Sigmoid colon (tissue), 7 donors: ENCODE measurements around the gene PRSS22. TPM values are rescaled to one million over a fixed set of nuclear protein-coding genes. Genes with fewer than 3 reads are reported as not detected.
A peak's percentile ranks its signal among the peaks of the same experiment; 100 is the strongest.
"Not testable (repeated sequence)": the region's sequence is repeated elsewhere in the genome, so short reads cannot be mapped to it uniquely, and the experiment has no call there.

Experiments
- DNase-seq: peaks from one replicate; pipeline ENCODE4 v3.0.0-alpha.2; 2019
- H3K27ac ChIP-seq, 4 donors: fragments of 200-600 bp; sonication (generic); one replicate each; pipeline ENCODE4 v1.5.1; 2016 to 2019; ENCODE audit warnings: mild to moderate bottlenecking in 1 of 4
- H3K27me3 ChIP-seq, 3 donors: fragments of 200-600 bp; sonication (generic); one replicate each; pipeline ENCODE4 v1.5.1; 2019; ENCODE audit warnings: mild to moderate bottlenecking in 1 of 3
- H3K36me3 ChIP-seq, 4 donors: fragments of 200-600 bp; sonication (generic); one replicate each; pipeline ENCODE4 v1.5.1; 2016 to 2019
- H3K4me1 ChIP-seq, 4 donors: fragments of 200-600 bp; sonication (generic); one replicate each; pipeline ENCODE4 v1.5.1; 2017 to 2019
- H3K4me3 ChIP-seq, 4 donors: fragments of 200-600 bp; sonication (generic); one replicate each; pipeline ENCODE4 v1.5.1; 2017 to 2019; ENCODE audit warnings: mild to moderate bottlenecking in 2 of 4, moderate library complexity in 1 of 4
- H3K9me3 ChIP-seq, 4 donors: fragments of 200-600 bp in 3 of 4; sonication (generic) in 3 of 4; one replicate each; pipeline versions ENCODE4 v1.5.1 to v1.6.1; 2013 to 2019
- EP300 ChIP-seq, 4 donors: sonication (generic); formaldehyde crosslinking; IDR thresholded peaks; one replicate each; pipeline ENCODE4 v1.6.1; 2017; ENCODE audit warnings: antibody characterized with exemption in 4 of 4
- POLR2A ChIP-seq, 2 donors: fragments of 450-650 bp; IDR thresholded peaks; one replicate each; pipeline ENCODE4 v1.6.1; 2016; ENCODE audit warnings: antibody characterized with exemption in 2 of 2, mild to moderate bottlenecking in 2 of 2, moderate library complexity in 2 of 2
- POLR2AphosphoS5 ChIP-seq, 4 donors: sonication (generic); formaldehyde crosslinking; IDR thresholded peaks; one replicate each; pipeline ENCODE4 v1.6.1; 2017; ENCODE audit warnings: antibody characterized with exemption in 4 of 4
- WGBS, 2 donors: extraction: QIAGEN DNeasy Blood & Tissue Kit; methylation state at CpG; one replicate each; pipeline ENCODE4 v1.1.7; 2013; 5-methylcytosine and 5-hydroxymethylcytosine counted together
- intact Hi-C: fragments of 100-400 bp; cut with DNase I; formaldehyde crosslinking; loops from one replicate; pipeline ENCODE4 v1.15.1; 2023
- polyA plus RNA-seq, 3 donors: library from polyadenylated mRNA; stranded (reverse); fragments of 200-250 nt; gene quantifications; one replicate each; pipeline ENCODE4 v1.2.3, GENCODE V29; 2013
- total RNA-seq, 4 donors: library from RNA; depleted of rRNA; stranded (reverse); fragments of >200 nt; gene quantifications; one replicate each; pipeline ENCODE4 v1.1.0, GENCODE V29; 2016
- TF ChIP-seq, protein P1 (sequence below), 4 experiments: fragments of 450-650 bp in 3 of 4; fragments of 200-600 bp in 1 of 4; IDR thresholded peaks; one replicate each; pipeline ENCODE4 v1.5.1; 2016 to 2019; ENCODE audit warnings: antibody characterized with exemption in 4 of 4, mild to moderate bottlenecking in 3 of 4, moderate library complexity in 2 of 4
- donor health status: healthy with polysubstance abuse.
- donor health status: Bipolar disorder and iron deficiency.
- donor health status: healthy.

PRSS22 gene, protein sequence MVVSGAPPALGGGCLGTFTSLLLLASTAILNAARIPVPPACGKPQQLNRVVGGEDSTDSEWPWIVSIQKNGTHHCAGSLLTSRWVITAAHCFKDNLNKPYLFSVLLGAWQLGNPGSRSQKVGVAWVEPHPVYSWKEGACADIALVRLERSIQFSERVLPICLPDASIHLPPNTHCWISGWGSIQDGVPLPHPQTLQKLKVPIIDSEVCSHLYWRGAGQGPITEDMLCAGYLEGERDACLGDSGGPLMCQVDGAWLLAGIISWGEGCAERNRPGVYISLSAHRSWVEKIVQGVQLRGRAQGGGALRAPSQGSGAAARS
- total RNA-seq, result not detected
- 10 to 100 TPM in 1 of 3 donors, not detected in 2; 20.8 TPM for polyA plus RNA-seq

DNA sequence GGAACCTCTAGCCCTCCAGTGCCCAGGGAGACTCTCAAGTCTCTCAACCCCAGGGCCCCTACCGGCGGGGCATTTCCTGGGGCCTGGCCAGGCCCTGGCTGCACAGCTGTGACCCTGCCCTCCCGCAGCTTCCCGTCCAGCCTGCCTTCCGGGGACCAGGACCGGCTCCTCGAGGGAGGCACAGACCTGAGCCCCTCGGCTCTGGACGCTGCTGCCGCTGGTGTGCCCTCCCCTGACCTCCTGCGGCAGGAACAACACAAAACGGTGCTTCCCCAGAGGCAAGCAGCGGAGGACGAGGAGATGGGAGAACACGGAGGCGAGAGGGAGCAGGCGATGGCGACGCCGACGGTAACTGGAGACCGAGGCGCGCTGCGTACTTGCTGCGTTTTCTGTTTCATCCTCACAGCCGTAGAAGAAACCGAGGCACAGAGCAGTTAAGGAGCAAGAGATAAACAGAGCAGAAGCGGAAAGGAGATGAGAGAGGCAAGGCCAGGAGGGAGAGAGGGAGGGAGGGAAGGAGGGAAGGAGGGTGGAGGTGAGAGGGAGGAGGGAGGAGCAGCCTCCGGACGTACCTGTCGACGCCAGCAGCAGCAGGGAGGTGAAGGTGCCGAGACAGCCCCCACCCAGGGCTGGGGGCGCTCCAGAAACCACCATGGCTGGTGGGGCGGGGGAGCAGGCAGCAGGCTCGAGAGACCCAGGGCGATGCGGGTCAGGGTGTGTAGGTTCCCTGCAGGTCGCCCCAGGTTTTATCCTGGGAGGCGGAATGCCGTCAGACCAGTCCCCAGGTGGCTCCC lies at the start of gene PRSS22:
Gene PRSS22, minus strand, starts transcription at position 720 of the 794 bp plus-strand sequence. Its CDS starts 66 bp downstream, at position 654.
- TF ChIP-seq, protein P1, sequence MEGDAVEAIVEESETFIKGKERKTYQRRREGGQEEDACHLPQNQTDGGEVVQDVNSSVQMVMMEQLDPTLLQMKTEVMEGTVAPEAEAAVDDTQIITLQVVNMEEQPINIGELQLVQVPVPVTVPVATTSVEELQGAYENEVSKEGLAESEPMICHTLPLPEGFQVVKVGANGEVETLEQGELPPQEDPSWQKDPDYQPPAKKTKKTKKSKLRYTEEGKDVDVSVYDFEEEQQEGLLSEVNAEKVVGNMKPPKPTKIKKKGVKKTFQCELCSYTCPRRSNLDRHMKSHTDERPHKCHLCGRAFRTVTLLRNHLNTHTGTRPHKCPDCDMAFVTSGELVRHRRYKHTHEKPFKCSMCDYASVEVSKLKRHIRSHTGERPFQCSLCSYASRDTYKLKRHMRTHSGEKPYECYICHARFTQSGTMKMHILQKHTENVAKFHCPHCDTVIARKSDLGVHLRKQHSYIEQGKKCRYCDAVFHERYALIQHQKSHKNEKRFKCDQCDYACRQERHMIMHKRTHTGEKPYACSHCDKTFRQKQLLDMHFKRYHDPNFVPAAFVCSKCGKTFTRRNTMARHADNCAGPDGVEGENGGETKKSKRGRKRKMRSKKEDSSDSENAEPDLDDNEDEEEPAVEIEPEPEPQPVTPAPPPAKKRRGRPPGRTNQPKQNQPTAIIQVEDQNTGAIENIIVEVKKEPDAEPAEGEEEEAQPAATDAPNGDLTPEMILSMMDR (IDR thresholded peaks at IDR 0.05), result no peak
- TF ChIP-seq EP300 (IDR thresholded peaks at IDR 0.05), result no peak
- TF ChIP-seq POLR2AphosphoS5 (IDR thresholded peaks at IDR 0.05), result no peak
- TF ChIP-seq POLR2A (IDR thresholded peaks at IDR 0.05), result no peak
- H3K27ac ChIP-seq, result no peak within 1 kb of the TSS
- H3K4me3 ChIP-seq, result no peak within 1 kb of the TSS
- 3 to 5% methylated on average over 42 of the region's 42 CpGs for WGBS, 2 donors
- peaks cover 19 to 60% (median 45%) of the 10 kb centered on the region in 3 donors for H3K27me3 ChIP-seq
- intact Hi-C loops, result no loop called here
- H3K4me1 ChIP-seq, result peaks cover 0 to 4% (median 0%) of the 10 kb centered on the region in 4 donors
- no peak for DNase-seq
- no peaks in the 10 kb centered on the region for H3K36me3 ChIP-seq
- H3K9me3 ChIP-seq, result peaks cover 1 to 9% (median 3%) of the 10 kb centered on the region in 4 donors

DNA sequence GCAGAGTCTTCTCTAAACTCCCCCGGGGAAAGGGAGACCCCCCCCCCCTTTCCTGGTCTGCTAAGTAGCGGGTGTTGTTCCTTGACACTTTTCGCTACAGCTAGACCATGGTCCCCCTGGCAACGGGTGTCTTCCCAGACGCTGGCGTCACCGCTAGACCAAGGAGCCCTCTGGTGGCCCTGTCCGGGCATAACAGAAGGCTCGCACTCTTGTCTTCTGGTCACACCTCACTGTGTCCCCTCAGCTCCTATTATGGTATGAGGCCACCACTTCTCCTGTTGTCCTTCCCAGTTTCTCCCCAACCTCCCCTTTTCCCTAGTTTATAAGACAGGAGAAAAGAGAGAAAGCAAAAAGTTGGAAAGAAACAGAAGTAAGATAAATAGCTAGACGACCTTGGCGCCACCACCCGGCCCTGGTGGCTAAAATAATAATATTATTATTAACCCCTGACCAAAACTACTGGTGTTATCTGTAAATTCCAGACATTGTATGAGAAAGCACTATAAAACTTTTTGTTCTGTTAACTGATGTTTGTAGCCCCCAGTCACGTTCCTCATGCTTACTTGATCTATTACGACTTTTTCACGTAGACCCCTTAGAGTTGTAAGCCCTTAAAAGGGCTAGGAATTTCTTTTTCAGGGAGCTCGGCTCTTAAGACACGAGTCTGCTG lies 49.2 kb upstream of the PRSS22 start:
- peak overlapping the region; percentile 71 to 82 (median 72) for H3K27ac ChIP-seq

DNA sequence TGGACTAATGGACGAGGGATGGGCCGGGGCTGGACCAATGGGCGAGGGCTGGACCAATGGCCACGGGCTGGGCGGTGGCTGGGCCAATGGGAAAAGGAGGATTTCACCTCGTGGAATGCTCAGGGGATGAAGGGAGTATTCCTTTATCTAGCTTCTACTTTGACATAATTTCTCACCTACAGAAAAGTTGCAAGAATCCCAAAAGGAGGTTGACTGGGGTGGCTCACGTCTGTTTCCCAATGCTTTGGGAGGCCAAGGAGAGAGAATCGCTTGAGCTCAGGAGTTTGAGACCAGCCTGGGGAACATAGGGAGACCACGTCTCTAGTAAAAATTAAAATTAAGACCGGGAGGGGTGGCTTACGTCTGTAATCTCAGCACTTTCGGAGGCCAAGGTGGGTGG lies 48.0 kb upstream of the PRSS22 start:
- Histone ChIP-seq H3K9me3 (no peaks in the 10 kb centered on the region), H3K27ac (peak overlapping the region; percentile 71 to 82 (median 72)), H3K4me3 (no peak overlapping the region), H3K36me3 (peaks cover 0 to 3% (median 0%) of the 10 kb centered on the region in 4 donors), H3K4me1 (peaks cover 0 to 21% (median 17%) of the 10 kb centered on the region in 4 donors), H3K27me3 (no peaks in the 10 kb centered on the region)
- DNase-seq, result no peak
- intact Hi-C loops, result loop anchor here (2.0 kb wide), 1 partner anchor 23 kb away; the partner anchor contains the start of gene FLYWCH2
- 23 to 35% methylated on average over 12 of the region's 12 CpGs for WGBS, 2 donors
- TF ChIP-seq POLR2AphosphoS5 (IDR thresholded peaks at IDR 0.05), result no peak
- TF ChIP-seq, protein P1 (IDR thresholded peaks at IDR 0.05), result no peak
- TF ChIP-seq EP300 (IDR thresholded peaks at IDR 0.05), result no peak
- TF ChIP-seq POLR2A (IDR thresholded peaks at IDR 0.05), result no peak

More for the DNA sequence above, 49.2 kb upstream of the PRSS22 start:
- H3K27me3 ChIP-seq, H3K4me3 ChIP-seq, H3K36me3 ChIP-seq, H3K9me3 ChIP-seq, intact Hi-C loops: not testable (repeated sequence)
- WGBS, 2 donors, result 16 to 24% methylated on average over 17 of the region's 17 CpGs
- TF ChIP-seq, protein P1 (IDR thresholded peaks at IDR 0.05), result peak; percentile 43 to 87 (median 73)
- H3K4me1 ChIP-seq, result peaks cover 0 to 21% (median 19%) of the 10 kb centered on the region in 4 donors
- peak; percentile 85 for DNase-seq

DNA sequence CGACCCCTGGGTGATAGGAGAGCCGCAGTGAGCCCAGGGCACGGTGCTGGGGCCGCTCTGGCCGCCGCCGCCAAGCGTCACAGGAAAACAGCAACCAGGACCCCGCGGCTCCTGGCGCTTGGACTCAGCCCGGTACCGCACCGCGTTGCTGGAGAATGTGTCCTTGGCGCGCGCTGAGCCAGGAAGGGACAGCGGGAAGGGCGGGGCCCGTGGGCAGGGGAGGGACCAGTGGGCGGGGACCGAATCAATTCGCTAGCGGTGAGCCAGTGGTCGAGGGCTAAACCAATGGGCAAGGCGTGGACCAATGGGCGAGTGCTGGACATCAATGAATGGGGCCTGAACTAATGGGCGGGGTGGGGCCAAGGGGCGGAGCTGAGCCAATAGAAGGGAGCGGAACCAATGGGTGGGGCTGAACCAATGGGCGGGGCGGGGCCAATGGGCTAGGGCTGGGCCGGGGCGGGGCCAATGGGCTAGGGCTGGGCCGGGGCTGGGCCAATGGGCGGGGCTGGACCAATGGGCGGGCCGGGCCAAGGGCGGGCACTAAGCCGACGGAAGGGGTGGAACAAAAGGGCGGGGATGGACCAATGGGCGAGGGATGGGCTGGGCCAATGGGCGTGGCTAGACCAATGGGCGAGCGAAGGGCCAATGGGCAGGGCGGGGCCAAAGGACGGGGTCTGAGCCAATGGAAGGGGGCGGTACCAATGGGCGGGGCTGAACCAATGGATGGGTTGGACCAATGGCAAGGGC lies 47.4 kb upstream of the PRSS22 start:
- intact Hi-C loops, result loop anchor here (2.0 kb wide), 1 partner anchor 23 kb away; the partner anchor contains the start of gene FLYWCH2
- H3K36me3 ChIP-seq, result peaks cover 0 to 5% (median 0%) of the 10 kb centered on the region in 4 donors
- WGBS, 2 donors, result 1% methylated on average over 50 to 51 of the region's 51 CpGs

More for the DNA sequence above, 47.4 kb upstream of the PRSS22 start:
- peak; percentile 100 for DNase-seq
- Histone ChIP-seq H3K27me3 (no peaks in the 10 kb centered on the region), H3K9me3 (no peaks in the 10 kb centered on the region), H3K4me3 (peak overlapping the region; percentile 50 to 77 (median 70)), H3K4me1 (peaks cover 0 to 21% (median 17%) of the 10 kb centered on the region in 4 donors), H3K27ac (peak overlapping the region; percentile 90 to 96 (median 92))
- peak; percentile 88 to 98 for TF ChIP-seq POLR2A (IDR thresholded peaks at IDR 0.05)
- TF ChIP-seq EP300 (IDR thresholded peaks at IDR 0.05), result no peak
- TF ChIP-seq POLR2AphosphoS5 (IDR thresholded peaks at IDR 0.05), result peak; percentile 98 to 100 (median 99)
- TF ChIP-seq, protein P1 (IDR thresholded peaks at IDR 0.05), result no peak
